Measurements from ENCODE around the gene KCNH3. TPM values are rescaled to one million over a fixed set of nuclear protein-coding genes. Genes with fewer than 3 reads are reported as not detected.

Gene KCNH3
- total RNA-seq, 2 donors from 2014 or later: 0.14 TPM; not detected in 1

DNA sequence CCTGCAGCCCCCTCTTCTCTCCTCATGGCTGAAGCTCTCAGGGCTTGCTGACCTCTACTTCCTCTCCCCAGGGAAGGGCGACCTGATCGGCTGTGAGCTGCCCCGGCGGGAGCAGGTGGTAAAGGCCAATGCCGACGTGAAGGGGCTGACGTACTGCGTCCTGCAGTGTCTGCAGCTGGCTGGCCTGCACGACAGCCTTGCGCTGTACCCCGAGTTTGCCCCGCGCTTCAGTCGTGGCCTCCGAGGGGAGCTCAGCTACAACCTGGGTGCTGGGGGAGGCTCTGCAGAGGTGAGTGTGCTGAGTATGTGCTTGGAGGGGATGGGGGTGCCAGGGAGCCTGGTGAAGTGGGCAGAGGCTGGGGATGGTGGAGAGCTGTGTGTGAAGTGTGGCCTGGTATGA, 15.4 kb downstream of the KCNH3 start:
- no peak for DNase-seq
- intact Hi-C loops (cut with DNase I, micrococcal nuclease): no loop called here
- ATAC-seq: no peak

DNA sequence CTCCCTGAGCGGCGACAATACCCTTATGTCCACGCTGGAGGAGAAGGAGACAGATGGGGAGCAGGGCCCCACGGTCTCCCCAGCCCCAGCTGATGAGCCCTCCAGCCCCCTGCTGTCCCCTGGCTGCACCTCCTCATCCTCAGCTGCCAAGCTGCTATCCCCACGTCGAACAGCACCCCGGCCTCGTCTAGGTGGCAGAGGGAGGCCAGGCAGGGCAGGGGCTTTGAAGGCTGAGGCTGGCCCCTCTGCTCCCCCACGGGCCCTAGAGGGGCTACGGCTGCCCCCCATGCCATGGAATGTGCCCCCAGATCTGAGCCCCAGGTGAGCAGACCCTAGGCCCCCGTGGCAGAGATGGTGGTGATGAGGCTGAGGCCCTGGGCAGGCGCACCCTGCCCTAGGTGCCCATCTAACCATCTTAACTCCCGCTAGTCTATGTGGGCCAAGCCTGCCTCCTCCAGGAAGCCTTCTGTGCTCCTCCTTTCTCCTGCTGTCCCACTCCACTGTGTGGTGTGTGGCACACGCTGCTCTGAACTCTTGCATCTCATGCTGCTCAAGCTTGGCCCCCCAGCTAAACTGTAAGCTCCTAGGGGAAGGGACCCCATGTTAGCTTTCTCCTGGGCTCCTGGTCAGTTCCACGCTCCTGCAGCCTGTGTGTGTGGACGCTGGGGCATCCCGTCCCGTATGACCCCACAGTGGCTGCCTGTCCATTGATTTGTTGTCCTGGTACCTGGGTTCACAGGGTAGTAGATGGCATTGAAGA, 17.0 kb downstream of the KCNH3 start:
- no peak for DNase-seq
- ATAC-seq: peak; percentile 5
- intact Hi-C loops (cut with DNase I, micrococcal nuclease): no loop called here

DNA sequence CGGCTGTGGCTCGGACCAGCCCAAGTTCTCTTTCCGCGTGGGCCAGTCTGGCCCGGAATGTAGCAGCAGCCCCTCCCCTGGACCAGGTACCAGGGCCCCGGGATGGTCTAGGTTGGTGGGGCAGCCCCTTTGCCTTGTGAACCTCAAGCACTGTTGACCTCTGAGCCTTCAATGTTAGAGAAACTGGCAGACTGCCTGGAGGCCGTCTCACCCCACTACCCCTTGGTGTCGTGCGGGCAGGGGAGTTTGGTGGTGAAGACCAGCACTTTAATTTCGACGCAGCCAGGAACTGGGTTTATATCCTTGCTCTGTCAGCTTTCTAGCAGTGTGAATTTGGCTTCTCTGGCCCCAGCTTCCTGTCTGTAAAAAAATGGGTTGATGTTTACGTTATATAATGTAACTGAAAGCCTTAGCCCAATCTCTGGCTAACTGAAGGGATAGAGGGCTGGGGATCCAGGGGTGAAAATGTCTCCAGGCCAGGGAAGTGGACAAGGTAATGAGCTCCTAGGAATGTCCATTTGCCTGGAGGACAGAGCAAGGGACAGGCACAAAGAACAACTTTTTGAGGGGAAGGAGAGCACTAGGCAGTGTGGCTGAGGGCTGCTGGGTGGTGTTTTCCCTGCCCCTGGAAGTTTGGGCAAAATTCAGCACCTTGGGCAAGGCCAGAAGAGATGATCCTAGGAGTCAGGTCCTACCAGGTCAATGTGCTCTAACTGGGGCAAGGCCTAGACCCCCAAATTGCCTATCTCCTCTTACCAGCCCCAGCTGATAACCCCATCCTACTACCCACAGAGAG, 17.8 kb downstream of the KCNH3 start:
- DNase-seq (no peak), ATAC-seq (peak; percentile 6)
- intact Hi-C loops (cut with DNase I, micrococcal nuclease): no loop called here

DNA sequence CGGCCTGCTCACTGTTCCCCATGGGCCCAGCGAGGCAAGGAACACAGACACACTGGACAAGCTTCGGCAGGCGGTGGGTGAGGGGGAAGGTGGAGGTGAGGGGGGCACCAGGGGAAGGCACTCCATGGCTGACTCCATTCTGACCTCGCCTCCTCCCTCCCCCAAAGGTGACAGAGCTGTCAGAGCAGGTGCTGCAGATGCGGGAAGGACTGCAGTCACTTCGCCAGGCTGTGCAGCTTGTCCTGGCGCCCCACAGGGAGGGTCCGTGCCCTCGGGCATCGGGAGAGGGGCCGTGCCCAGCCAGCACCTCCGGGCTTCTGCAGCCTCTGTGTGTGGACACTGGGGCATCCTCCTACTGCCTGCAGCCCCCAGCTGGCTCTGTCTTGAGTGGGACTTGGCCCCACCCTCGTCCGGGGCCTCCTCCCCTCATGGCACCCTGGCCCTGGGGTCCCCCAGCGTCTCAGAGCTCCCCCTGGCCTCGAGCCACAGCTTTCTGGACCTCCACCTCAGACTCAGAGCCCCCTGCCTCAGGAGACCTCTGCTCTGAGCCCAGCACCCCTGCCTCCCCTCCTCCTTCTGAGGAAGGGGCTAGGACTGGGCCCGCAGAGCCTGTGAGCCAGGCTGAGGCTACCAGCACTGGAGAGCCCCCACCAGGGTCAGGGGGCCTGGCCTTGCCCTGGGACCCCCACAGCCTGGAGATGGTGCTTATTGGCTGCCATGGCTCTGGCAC, 18.5 kb downstream of the KCNH3 start:
- ATAC-seq: no peak
- DNase-seq: no peak
- intact Hi-C loops (cut with DNase I, micrococcal nuclease): no loop called here

DNA sequence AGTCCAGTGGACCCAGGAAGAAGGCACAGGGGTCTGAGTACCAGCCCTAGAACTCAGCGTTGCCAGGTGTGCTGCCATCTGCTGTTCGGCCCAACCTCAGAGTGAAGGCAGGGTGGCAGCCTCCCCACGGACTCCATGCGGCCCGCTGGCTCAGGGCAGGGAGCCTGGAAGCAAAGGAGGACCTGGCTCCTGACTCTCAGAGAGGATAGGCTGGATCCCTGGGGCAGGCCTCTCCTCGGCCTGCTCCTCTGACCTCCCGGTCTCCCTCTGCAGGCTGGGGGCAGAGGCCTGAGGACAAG, 19.0 kb downstream of the KCNH3 start:
- DNase-seq: no peak
- intact Hi-C loops (cut with DNase I, micrococcal nuclease): no loop called here
- peak; percentile 38 for ATAC-seq

DNA sequence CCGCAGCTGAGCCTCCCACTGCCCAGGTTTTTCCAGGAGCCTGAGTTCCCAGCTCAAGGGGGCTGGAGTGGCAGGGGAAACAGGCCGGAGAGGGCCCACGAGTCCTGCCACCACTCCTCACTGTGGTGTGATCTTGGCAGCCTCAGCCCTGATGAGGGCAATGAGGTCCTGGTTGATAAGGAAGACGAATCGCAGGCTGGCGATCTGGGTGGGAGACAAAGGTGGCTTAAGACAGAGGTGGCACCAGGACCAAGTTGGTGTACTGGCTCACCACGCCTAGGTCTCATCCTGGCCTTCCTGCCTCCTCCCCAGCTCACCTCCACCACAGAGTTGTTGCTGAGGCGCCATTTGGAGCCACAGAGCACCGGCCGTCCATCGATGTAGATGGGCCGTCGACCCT, 19.7 kb downstream of the KCNH3 start:
- ATAC-seq (no peak), DNase-seq (no peak)
- intact Hi-C loops (cut with DNase I, micrococcal nuclease): no loop called here

DNA sequence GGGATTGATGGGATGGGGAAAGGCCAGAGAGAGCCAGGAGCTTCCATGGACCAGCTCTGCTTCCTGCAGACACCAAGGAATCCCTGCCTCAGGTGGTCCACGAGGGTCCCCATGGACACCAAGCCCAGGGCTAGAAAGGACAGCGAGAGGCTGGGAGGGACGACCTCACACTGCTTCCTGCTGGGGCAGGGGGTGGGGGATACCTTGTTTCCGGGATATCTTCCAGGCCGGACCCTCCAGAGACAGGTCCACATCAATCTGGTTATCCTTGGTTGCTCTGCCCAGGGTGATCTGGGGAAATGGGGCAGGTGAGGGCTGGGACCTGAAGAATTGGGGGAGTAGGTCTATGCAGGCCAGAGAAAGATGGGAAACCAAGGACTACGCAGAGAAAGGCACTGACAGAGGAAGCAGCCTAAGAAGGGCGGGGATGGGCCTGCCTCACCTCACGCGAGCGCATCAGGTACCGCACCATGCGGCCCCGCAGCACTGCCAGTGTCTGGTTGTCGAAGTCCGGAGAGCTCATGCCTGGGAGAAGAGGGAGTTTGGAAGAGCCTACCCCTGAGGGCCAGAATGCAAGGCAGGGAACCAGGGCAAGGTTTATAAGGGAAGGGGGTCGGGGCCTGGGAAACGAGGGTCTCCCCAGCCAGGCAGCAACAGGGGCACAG, 20.3 kb downstream of the KCNH3 start:
- no peak for ATAC-seq

DNA sequence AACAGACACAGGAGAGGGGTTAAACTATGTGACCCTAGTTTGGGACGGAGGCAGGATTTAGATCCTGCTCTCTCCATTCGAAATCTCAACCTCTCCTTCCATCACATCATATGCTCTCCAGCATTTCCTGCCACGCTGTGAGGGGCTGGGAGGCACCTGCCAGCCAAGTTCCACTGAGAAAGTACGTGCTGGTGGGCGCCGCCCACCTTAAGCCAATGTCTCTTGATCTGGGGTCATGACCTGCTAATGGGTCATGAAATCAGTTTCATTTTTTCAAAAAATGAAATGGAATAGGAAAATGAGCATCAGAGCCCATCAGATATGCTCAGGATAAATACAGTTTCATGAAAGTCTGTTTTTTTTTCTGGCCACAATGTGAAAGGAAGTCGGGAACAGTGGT, 21.9 kb downstream of the KCNH3 start:
- intact Hi-C loops (cut with DNase I, micrococcal nuclease): no loop called here
- DNase-seq: no peak
- ATAC-seq: no peak

More for the DNA sequence above, 20.3 kb downstream of the KCNH3 start:
- intact Hi-C loops (cut with DNase I, micrococcal nuclease): no loop called here
- no peak for DNase-seq

DNA sequence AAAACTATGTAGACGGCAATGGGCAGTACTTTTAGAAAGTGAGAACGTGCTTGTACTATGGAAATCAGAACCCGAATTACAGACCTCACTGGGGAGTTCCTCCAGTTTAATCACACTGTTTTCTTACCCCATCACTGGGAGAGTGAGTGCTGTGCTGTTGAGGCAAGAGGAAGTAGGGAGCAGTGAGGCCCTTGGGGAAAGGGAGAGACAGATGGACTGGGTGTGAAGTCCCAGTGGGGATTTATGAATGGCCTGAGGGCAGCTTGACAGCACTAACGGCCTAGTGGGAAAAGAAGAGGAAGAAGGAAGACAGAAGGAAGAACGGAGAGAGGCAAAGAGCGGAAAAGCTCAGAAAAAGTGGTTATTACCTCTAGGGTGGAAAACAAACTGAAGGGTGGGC, 23.4 kb downstream of the KCNH3 start:
- intact Hi-C loops (cut with DNase I, micrococcal nuclease): no loop called here
- ATAC-seq (no peak), DNase-seq (no peak)

DNA sequence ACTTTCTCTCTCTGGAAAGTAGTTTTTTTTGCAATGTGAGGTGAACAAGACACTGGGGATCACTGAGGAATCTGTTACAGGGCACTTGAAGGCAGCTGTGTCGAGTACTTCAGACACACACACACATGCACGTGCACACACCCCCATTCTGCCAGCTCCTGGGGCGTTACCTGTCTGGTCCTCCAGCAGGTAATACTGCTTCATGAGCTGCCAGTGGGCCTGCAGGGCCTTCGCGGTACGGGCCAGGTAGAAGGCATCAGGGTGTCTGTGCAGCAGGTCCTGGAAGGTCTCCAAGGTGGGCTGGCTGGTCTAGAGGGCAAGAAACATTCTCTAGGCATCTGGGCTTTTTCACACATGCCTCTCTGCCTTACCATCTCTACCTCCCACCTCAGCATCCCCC, 24.0 kb downstream of the KCNH3 start:
- intact Hi-C loops (cut with DNase I, micrococcal nuclease): no loop called here
- ATAC-seq (no peak), DNase-seq (no peak)

DNA sequence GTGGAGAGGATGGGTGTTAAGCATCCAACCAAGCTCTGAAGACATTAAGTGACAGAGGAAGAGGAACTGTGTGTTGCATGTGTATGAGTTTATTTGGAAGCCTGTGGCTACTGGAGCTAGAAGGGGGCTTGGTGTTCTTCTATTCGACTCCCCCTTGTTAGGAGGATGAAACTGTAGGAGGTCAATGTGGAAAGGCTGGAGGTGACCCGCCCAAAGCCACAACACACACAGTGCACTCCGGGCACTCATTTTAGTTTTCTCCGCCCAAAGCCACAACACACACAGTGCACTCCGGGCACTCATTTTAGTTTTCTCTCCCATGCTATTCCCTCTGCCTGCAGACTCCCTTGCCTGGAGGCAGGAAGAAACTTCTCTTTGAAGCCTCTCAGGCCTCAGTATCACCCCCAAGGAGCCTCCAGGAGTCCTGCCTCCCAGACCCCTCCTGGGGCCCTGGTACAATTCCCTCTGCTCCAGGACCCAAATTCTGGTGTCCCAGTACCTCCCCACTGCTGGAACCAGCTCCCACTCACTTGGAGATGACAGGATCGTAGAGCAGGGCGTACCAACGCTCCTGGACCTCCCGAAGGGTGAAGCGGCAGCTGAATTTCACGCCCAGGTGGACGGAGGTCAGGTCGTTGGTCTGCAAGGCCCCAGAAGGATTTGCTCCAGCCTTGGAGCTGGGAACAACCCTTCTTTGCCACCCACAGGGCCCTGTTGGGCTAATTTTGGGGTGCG, 25.3 kb downstream of the KCNH3 start:
- no peak for DNase-seq
- intact Hi-C loops (cut with DNase I, micrococcal nuclease): no loop called here
- ATAC-seq: no peak

DNA sequence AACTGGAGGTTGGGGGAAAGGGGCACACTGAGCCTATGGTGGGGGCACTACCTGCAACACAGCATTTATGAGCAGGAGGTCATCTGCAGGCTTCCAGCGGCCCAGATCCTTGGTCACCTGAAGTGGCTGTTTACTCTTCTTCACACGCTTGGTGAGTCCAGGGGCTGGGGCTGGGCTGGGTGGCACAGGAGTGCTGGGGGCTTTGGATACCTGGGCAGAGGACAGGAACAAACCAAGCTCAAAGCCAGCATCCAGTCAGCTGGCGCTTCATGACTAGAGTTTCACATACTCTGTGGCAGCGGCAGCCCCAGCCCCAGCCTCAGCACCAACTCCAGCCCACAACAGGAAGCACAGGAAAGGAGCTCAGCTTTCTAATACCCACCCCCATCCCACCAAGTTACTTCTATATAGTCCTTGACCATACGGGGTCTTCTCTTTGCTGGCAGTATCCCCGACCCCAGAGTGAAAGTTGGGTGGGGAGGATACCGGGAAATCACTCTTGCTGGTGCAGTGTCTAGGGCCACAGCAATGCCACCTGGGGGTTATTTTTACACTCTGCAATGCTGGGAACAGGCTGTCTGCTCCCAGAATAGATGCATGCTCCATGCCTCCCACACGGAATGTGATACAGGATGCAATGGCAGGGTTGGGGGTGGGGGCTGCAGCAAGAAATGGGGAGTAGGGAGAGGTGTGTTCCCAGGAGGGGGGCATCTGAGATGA, 26.0 kb downstream of the KCNH3 start:
- DNase-seq: no peak
- intact Hi-C loops (cut with DNase I, micrococcal nuclease): loop anchor here in 1 of 2 donors (5.0 kb wide), 1 partner anchor 127 kb away; no protein-coding TSS in a partner anchor

DNA sequence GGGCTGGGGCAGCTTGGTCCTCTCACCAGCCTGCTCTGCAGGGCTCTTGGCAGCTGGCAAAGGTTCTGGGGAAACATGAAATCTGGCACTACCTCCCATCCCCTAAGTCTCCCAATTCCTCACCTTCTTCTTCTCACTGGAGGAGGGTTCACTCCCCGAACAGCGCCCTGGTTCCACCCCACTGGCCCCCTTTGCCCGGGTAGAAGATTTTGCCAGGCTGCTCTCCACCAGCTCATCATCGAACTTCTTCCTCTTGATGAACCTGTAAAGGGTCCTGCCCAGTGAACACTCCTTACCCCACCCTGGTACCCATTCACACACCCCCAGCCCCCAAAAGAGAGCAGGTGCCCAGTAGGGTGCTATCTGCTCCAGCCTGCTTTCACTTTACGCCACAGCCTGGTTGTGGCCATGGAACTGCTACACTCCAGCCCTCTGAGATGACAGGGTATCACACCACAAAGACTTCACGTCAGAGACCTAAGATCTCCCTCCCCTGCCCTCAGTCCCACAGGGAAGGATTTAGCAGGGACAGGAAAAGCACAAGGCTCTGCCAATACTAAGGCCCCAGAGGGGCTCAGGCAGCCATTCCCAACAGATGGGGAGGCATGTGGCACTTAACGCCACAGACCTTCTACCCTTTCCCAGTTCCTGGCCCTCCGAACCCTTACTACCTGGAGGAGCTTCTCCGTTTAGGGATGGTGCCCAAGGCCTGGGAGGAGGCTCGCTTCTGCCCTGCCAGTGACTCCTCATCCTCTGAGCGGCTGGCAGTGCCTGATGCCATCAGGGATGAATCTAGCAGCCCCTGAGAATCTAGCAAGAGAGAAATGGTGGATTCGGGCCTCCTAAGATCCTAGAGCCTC, 26.8 kb downstream of the KCNH3 start:
- ATAC-seq (no peak), DNase-seq (no peak)
- intact Hi-C loops (cut with DNase I, micrococcal nuclease): loop anchor here in 1 of 2 donors (5.0 kb wide), 1 partner anchor 127 kb away; no protein-coding TSS in a partner anchor

More for the DNA sequence above, 26.0 kb downstream of the KCNH3 start:
- ATAC-seq: no peak

DNA sequence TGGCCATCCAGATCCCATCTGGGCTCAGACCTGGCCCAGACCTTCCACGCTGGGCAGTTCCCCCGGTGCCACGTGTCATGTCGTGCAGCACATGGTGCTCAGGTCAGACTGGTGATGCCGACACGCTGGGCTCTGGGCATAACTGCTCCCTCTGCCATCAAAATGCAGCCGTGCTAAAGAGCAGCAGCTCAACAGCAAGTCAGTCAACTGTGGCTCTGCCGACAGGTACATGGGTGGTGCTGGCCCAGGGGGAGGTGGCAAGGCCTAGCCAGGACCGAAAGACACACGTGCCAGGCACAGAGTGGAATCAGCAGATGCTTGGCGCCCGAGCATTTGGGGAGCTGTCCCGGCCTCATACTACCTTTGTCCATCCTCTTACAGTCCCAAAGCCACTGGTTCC, 27.5 kb downstream of the KCNH3 start:
- intact Hi-C loops (cut with DNase I, micrococcal nuclease): loop anchor here in 1 of 2 donors (5.0 kb wide), 1 partner anchor 126 kb away; no protein-coding TSS in a partner anchor
- DNase-seq (no peak), ATAC-seq (no peak)

DNA sequence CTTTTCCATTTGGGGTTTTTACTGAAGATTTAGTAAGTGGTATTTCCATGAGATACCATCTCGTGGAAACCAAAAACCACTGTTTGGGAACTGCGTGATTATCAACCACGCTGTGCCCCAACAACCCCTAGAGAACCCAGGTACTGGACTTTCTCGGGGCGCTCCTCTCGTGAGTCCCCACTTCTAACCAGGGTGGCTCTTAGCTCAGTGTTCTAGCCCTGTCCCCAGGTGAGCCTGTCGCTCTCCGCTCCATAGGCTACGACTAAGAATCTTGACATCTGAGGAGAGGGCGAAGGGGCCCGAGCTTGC, 28.4 kb downstream of the KCNH3 start:
- DNase-seq (no peak), ATAC-seq (peak; percentile 21)
- intact Hi-C loops (cut with DNase I, micrococcal nuclease): loop anchor here in 1 of 2 donors (5.0 kb wide), 1 partner anchor 125 kb away; no protein-coding TSS in a partner anchor

DNA sequence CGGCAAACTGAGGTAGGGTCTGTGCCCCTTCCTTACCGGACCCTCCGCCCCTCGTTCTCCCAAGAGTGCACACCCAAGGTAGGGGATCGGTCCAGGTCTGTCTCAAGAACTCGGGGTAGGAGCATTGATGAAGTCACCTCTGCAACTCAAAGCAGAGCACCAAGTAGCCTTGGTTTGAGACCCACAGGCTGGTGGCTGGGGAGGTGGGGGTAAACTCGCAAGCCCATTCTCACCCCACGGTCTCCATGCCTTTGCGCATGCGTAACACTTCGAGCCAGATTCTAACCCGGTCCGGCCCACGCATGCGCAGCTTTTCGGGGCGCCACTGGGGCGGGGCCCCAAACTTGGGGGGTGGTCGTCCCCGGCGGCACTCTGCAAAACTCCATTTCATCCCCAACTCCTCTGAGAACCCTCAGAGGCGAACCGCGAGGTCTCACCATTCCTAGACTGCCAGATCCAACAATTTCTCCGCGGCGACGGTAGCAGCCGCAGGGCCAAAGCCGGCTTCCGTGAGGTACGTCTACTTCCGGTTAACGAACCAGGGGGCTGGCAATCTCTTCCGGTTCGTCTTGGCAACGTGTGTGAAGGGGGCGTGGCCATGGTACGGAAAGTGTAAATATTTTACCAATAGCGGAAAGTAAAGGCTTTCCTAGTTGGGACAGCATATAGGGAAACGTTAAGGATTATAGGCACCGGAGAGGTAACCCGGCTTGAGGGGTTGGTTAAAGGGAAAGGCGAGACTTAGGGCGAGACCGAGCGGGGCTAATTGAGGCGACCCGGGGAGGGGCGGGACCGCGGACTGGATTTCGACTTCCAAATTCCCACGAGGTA, 29.0 kb downstream of the KCNH3 start, which contains the start of gene MCRS1:
MCRS1 (minus strand) TSS at position 532 of the 831 bp plus-strand sequence. CDS start 1,411 bp downstream, outside the sequence.
- ATAC-seq: peak; percentile 96
- intact Hi-C loops (cut with DNase I, micrococcal nuclease): loop anchor here in 1 of 2 donors (5.0 kb wide), 1 partner anchor 124 kb away; no protein-coding TSS in a partner anchor
- DNase-seq: peak; percentile 93 to 95

Measured in left colon (tissue), 2 donors.